GM19372 (cell line): Measurements from ENCODE around the gene PLA2G4B.

ENCODE experiments used
- ATAC-seq: cut with Tn5 transposase; IDR thresholded peaks from one replicate; pipeline ENCODE4 v1.9.1; 2021; ENCODE audit warnings: mild to moderate bottlenecking, low read depth, moderate library complexity; ENCODE audit not compliant: unreplicated experiment

The PLA2G4B gene

DNA sequence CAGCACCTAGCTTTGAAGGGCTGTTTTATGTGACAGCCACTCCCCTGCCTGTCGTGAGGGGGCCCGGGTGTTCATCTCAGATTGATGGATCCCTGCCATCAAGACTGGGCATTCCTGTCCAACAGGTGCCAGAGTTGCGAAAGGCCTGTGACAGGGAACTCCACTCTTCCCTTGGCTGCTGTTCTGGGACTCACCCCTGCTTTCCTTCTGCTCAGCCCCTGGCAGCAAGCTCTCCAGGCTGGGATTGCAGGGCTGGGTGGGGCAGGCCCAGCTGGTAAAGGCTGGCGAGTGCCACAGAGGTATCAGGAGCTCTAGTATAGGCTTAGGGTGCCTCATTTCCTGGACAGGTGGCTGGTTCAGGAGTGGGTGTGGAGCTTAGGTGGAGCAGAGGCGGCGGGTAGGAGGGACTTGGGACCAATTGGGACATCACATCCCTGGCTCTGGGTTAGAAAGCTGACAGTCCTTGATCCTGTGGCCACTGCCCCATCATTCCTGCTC lies at the start of gene PLA2G4B:
PLA2G4B (plus strand) TSS at position 448 of the 498 bp plus-strand sequence. CDS start 67 bp downstream, outside the sequence.
- no peak for ATAC-seq

GRCh38 chr15:41789236-41789635 lies 49.4 kb upstream of the PLA2G4B start:
- no peak for ATAC-seq

DNA sequence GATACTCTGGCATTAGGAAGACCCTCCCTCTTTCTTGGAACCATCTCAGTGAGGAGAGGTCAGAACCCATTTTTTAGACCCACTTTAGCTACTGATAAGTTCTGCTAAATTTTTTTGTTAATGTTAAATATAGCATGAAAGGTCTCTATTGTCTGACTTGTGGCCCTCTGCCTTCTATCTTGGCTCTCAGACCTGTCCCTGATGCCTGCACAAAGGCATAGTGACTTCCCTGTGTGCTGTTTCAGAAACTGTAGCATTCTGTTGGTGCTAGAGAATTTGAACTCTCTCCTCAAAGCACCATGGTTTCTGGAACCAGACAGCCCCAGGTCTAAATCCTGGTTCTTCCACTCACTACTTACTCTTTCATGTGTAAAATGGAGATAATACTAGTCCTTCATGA lies 49.0 kb upstream of the PLA2G4B start:
- no peak for ATAC-seq

- ATAC-seq, result no peak
Observed at GRCh38 chr15:41790169-41790568, 48.5 kb upstream of the PLA2G4B start.

DNA sequence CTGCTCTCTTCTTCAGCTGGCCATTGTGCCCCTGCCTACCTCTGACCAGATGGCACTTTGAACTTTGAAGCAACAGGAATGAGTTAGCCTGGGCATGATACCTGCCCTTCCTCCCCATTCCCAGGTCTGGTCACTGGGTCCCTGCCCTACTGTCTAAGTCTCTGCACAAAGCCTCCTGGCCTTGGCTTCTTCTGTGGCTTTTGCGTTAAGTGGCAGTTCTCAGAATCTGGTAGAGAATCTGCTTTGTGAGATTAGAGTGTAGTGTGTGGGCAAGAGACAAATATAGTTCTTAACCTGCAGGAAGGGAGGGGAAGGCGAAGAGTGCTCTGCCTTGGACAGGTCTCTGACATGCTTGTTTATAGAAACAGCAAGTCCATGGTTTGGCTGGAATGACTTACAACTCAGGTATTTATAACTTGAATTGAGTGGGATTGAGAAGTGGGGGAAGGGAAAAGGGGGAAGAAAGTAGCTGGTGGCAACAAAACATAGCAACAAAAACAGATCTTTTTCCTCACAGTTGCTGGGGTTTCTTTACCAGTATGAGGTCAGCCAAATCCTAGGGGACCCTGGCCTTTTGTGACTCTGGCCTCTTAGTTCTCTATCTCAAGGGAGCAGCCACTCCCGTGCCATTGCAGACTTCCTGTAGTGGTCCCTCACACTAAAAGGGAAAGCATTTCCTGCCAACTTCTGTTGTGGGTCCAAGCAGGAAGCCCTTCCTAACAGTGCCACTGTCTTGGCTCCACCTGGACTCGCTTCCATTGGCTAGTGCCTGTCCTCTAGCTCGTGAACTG lies 47.7 kb upstream of the PLA2G4B start:
- ATAC-seq, result no peak

DNA sequence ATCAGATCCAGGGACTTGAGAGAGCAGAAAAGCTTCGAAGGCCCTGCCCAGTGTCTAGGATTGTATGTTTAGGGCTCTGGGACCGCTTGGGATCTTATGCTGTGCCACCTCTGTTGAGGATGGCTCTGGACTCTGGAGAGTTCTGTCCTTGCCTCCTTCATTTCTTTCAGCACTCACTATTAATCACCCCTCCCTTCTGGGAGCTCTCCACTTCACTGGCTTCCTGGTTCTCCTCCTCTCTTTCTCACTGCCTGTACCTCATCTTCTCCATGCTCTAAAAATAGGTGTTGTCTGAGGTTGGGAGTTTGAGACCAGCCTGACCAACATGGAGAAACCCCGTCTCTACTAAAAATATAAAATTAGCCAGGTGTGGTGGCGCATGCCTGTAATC lies 47.1 kb upstream of the PLA2G4B start:
- no peak for ATAC-seq

GRCh38 chr15:41792000-41792637 lies 46.5 kb upstream of the PLA2G4B start:
- ATAC-seq, result no peak

DNA sequence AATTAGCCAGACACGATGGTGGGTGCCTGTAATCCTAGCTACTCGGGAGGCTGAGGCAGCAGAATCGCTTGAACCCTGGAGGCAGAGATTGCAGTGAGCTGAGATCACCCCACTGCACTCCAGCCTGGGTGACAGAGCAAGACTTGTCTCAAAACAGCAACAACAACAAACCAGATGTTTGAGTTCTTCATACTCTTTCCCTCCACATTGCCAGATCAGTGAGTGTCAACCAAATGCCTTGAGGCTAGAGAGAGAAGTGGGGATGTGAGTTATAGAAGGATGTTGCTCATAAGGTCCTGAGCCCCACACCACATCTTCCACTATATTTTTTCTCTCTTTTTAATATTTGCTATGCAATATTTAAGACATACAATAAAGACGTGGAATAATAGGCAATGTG lies 44.6 kb upstream of the PLA2G4B start:
- no peak for ATAC-seq

GRCh38 chr15:41795996-41796856 lies 42.4 kb upstream of the PLA2G4B start:
- ATAC-seq, result no peak

DNA sequence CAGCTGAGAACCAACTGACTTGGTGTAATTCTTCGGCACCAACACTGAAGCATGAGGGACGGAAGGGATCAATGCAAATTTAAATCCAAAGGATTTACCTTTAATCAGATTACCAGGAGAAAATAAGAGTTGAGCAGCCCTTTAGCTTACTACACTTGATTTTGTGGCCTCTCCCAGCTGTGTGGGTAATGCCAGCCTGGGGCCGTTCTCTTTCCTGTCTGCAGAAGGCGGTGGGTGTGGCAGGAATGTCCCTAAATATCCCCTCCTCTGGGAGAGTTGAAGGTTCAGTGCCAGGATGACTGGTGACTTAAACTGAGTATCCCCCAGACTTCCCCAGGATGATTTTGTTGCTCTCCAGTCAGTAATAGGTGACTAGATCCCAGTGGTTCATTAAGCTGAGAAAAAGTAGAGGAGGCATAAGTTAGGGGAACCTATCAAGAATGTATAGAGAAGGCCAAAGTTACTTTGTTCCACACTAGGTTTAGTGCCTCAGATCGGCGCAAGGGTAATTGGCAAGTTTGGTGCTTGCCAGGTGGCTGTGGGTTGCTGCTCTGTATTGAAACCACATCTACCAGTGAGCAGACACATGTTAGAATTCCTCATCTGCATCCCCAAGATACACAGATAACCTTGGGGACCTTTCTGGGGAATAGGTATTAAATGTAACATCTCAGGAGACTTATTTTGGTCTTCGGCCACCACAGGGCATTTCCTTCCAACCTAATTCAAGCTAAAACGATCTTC lies 41.3 kb upstream of the PLA2G4B start:
- ATAC-seq, result no peak

DNA sequence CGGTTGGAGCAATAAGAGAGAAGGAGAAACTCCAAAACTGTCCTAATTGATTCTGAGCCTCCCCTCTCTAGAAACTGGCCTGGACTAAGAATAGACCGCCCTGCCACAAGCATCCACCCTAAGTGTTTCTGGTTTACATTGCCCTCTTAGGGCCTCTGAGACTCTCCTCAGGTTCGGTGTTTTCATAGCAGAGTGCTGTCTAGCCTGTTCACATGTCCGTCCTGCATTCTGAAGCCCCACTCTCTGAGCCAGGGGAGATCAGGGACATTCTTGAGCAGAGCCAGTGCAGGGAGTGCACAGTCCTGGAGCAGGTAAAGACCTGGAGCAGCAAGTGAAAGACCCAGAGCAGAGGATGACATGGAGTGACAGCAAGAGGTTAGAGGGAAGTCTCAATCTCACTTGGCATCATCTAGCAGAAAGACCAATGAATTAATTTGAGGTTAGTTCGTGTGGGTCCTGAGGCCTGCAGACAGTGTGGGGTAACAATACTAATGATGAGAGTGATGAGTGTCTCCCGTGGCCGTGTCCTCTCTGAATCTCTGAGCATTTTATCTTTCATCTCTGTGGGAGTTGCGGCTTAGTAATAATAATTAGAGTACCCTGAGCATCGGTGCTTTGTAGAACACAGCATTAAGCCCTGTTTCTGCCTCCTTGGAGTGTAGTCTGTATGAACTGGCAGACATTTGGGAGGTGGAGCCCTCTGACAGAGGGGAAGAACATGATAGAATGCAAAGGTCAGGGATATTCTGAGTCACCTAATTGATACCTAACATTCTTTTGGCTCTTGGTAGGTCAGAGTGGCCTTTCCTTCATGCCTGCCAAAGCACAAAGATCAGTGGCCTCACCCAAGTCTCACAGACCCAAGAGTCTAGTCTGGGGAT lies 39.8 kb upstream of the PLA2G4B start:
- no peak for ATAC-seq

DNA sequence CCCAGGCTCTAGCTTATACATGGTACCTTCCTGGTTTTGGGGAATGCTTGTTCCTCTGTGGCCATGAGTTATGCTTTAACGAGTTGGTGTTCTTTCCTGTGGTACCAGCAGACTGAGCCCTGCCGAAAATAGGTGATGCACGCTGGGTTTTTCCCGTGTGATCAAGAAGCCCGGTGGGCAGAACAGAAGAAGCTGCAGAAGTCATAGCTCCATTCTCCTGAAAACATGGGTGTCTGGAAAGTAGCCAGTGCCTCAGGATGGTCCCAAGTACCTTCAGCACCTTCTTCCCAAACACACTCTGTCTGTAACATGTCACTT lies 39.2 kb upstream of the PLA2G4B start:
- ATAC-seq, result no peak

DNA sequence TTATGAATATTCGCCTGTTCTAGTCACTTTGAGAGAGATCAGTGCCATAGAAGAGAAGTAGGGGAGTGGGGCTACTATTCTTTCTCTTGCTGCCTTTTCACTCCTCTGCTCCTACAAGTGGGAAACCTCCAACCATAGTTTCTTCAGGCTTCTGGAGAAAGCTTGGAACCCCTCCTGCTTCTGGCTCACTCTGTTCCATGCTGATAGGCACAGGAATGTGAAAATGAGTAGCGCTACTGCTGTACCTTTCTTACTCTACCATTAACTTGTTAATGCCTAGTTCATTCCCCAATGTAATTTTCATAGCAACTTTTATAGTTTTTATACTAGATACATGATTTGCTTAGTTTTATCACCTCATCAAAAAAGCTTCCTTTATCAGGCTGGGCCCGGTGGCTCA lies 37.5 kb upstream of the PLA2G4B start:
- no peak for ATAC-seq

DNA sequence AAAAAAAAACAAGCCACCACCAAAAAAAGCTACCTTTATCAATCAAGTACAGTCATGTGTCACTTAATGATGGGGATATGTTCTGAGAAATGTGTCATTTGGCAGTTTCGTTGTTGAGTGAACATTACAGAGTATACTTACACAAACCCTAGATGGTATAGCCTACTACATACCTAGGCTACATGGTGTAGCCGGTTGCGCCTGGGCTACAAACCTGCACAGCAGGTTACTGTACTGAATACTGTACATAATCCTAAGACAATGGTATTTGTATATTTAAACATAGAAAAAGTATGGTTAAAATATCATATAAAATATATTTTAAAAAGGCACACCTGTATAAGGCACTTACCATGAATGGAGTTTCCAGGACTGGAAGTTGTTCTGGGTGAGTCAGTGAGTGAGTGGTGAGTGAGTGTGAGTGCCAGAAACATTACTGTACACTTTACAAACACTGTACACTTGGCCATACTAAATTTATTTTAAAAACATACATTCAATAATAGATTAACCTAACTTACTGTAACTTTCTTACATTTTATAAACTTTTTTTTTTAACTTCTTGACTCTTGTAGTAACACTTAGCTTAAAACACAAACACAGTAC lies 36.7 kb upstream of the PLA2G4B start:
- no peak for ATAC-seq

DNA sequence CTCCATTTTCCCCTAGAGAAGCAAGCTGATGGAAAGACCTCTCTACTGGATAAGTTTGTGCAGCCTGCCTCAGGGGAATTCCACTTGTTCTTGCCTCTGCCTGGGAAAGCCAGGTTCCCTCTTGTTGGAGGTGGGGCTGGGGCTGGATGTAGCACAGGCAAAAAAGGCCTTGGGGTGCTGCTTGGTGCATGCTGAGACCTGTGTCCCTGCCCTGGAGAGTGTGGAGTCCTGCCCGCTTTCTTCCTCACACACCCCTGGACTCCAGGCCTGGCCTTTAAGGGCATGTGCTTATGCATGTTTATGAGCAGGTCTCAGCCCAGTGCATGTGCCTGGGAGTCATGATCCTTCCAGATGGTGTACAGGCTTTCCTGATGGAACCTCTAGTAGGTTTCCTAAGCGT lies 34.3 kb upstream of the PLA2G4B start:
- ATAC-seq, result no peak

GRCh38 chr15:41804916-41805666 lies 33.6 kb upstream of the PLA2G4B start:
- no peak for ATAC-seq

DNA sequence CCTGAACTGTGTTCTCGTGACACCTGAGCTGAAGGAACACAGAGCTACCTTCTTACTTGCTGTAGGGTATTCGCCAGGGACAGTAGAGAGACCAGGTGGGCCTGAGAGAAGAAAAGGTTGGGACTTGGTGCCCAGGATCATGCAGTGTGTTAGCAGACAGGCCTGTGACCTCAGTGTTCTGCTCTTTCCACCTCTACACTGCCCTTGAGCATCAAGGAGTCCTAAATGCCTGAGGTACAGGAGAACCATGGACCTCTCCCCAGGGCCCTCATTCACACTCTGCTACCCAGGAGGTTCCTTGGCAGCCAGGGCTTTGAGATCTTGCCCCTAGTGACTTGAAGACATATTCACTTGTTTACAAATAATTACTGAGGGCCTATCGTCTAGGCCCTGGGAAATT lies 32.9 kb upstream of the PLA2G4B start:
- no peak for ATAC-seq
